ENCODE results near the gene FOXD1. TPM values are rescaled to one million over a fixed set of nuclear protein-coding genes. Genes with fewer than 3 reads are reported as not detected.

Gene FOXD1
- total RNA-seq, 1 donor from 2014 or later: 0.09 TPM

- Mint-ChIP-seq H3K4me3 (peak overlapping the region; percentile 30), H3K9me3 (no peaks in the 10 kb centered on the region), H3K27me3 (ENCODE audit: low read depth) (peaks cover 82% of the 10 kb centered on the region), H3K27ac (no peak overlapping the region), H3K36me3 (no peaks in the 10 kb centered on the region), H3K4me1 (peaks cover 11% of the 10 kb centered on the region)
- TF ChIP-seq, protein P1, sequence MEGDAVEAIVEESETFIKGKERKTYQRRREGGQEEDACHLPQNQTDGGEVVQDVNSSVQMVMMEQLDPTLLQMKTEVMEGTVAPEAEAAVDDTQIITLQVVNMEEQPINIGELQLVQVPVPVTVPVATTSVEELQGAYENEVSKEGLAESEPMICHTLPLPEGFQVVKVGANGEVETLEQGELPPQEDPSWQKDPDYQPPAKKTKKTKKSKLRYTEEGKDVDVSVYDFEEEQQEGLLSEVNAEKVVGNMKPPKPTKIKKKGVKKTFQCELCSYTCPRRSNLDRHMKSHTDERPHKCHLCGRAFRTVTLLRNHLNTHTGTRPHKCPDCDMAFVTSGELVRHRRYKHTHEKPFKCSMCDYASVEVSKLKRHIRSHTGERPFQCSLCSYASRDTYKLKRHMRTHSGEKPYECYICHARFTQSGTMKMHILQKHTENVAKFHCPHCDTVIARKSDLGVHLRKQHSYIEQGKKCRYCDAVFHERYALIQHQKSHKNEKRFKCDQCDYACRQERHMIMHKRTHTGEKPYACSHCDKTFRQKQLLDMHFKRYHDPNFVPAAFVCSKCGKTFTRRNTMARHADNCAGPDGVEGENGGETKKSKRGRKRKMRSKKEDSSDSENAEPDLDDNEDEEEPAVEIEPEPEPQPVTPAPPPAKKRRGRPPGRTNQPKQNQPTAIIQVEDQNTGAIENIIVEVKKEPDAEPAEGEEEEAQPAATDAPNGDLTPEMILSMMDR (IDR thresholded peaks at IDR 0.05; ENCODE audit: unreplicated experiment): no peak
- no peak for DNase-seq (ENCODE audit: low spot score in 2 of 2, unreplicated experiment in 2 of 2)
These were observed 2.2 kb upstream of the FOXD1 start for GRCh38 chr5:73450672-73451223.

GRCh38 chr5:73450137-73450536 lies 1.6 kb upstream of the FOXD1 start:
- H3K27me3 Mint-ChIP-seq (ENCODE audit: low read depth): peaks cover 84% of the 10 kb centered on the region
- DNase-seq (ENCODE audit: low spot score in 2 of 2, unreplicated experiment in 2 of 2): no peak
- H3K9me3 Mint-ChIP-seq: no peaks in the 10 kb centered on the region
- TF ChIP-seq, protein P1 (IDR thresholded peaks at IDR 0.05; ENCODE audit: unreplicated experiment): no peak
- H3K27ac Mint-ChIP-seq: no peak overlapping the region
- no peak overlapping the region for H3K4me3 Mint-ChIP-seq
- no peaks in the 10 kb centered on the region for H3K36me3 Mint-ChIP-seq
- peaks cover 11% of the 10 kb centered on the region for H3K4me1 Mint-ChIP-seq

DNA sequence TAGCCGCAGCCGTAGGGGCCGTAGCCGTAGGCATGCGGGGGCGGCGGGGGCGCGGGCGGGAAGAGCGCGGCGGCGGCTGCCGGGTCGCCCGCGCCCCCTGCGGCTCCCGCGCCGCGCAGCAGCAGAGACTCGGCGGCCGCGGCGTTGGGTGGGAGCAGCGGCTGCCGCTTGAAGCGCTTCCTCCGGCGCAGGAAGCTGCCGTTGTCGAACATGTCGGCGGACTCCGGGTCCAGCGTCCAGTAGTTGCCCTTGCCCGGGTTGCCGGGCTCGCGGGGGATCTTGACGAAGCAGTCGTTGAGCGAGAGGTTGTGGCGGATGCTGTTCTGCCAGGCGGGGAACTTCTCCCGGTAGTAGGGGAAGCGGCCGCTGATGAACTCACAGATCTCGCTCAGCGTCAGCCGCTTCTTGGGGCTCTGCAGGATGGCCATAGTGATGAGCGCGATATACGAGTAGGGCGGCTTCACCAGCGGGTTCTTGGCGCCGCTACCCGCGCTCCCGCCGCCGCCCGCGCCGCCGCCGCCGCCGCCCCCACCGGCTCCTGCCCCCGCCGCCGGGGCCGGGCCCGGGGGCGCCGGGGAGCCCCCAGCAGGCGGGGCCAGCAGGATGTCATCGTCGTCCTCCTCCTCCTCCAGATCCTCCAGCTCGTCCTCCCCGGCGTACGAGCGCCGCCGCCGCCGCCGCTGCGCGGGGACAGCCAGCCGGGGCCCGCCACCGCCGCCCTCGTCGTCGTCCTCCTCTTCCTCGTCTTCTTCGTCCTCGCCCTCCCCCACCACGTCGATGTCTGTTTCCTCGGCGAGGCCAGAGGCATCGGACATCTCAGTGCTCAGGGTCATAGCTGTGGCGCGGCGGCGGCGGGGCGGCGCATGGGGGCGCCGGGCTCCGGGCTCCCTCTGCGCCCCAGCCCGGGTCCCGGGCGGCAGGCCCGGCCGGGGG lies 781 bp downstream of the FOXD1 start:
- DNase-seq (ENCODE audit: low spot score in 2 of 2, unreplicated experiment in 2 of 2): peak; percentile 37 to 64
- peaks cover 89% of the 10 kb centered on the region for H3K27me3 Mint-ChIP-seq (ENCODE audit: low read depth)
- H3K4me3 Mint-ChIP-seq: peak overlapping the region; percentile 68
- no peaks in the 10 kb centered on the region for H3K9me3 Mint-ChIP-seq
- H3K4me1 Mint-ChIP-seq: peaks cover 11% of the 10 kb centered on the region
- no peak overlapping the region for H3K27ac Mint-ChIP-seq
- no peaks in the 10 kb centered on the region for H3K36me3 Mint-ChIP-seq
- TF ChIP-seq, protein P1 (IDR thresholded peaks at IDR 0.05; ENCODE audit: unreplicated experiment): no peak

GRCh38 chr5:73446631-73447529 lies 1.7 kb downstream of the FOXD1 start:
- no peaks in the 10 kb centered on the region for H3K36me3 Mint-ChIP-seq
- DNase-seq (ENCODE audit: low spot score in 2 of 2, unreplicated experiment in 2 of 2): no peak

More at GRCh38 chr5:73446631-73447529, 1.7 kb downstream of the FOXD1 start:
- H3K27ac Mint-ChIP-seq: no peak overlapping the region
- H3K27me3 Mint-ChIP-seq (ENCODE audit: low read depth): peaks cover 89% of the 10 kb centered on the region
- TF ChIP-seq, protein P1 (IDR thresholded peaks at IDR 0.05; ENCODE audit: unreplicated experiment): no peak
- peak overlapping the region; percentile 51 for H3K4me3 Mint-ChIP-seq
- peaks cover 11% of the 10 kb centered on the region for H3K4me1 Mint-ChIP-seq
- H3K9me3 Mint-ChIP-seq: no peaks in the 10 kb centered on the region

Measured in mesothelial cell of epicardium (in vitro differentiated cells).